ES-I3 (cell line): ENCODE data around the gene ZBTB8A.
"Not testable (repeated sequence)": the region's sequence is repeated elsewhere in the genome, so short reads cannot be mapped to it uniquely, and the experiment has no call there.

Experiments used
- H3K36me3 ChIP-seq: 2 replicates; pipeline ENCODE4 v1.6.1; 2013; ENCODE audit warnings: mild to moderate bottlenecking, low read length, control low read depth, moderate library complexity; ENCODE audit not compliant: insufficient read depth
- H3K4me1 ChIP-seq: 2 replicates; pipeline ENCODE4 v1.6.1; 2013; ENCODE audit warnings: mild to moderate bottlenecking, control low read depth, low read length; ENCODE audit not compliant: insufficient read depth
- H3K9ac ChIP-seq: 2 replicates; pipeline ENCODE4 v1.6.1; 2013; ENCODE audit warnings: low read depth, mild to moderate bottlenecking, low read length, moderate library complexity
- H3K9me3 ChIP-seq: 2 replicates; pipeline ENCODE4 v1.6.1; 2013; ENCODE audit warnings: mild to moderate bottlenecking, low read length, moderate library complexity; ENCODE audit not compliant: control insufficient read depth, insufficient read depth

ZBTB8A gene

DNA sequence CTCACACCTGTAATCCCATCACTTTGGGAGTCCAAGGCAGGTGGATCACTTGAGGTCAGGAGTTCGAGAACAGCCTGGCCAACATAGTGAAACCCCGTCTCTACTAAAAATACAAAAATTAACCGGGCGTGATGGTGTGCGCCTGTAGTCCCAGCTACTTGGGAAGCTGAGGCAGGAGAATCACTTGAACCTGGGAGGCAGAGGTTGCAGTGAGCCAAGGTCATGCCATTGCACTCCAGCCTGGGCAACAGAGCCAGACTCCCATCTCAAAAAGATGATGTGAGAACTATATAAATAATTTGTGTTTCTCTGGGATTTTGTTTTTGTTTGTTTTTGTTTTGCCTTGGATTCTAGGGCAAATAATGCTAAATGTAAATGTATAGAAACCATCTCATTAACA, 17.8 kb downstream of the ZBTB8A start:
- H3K9me3 ChIP-seq, H3K4me1 ChIP-seq, H3K36me3 ChIP-seq, H3K9ac ChIP-seq: not testable (repeated sequence)

DNA sequence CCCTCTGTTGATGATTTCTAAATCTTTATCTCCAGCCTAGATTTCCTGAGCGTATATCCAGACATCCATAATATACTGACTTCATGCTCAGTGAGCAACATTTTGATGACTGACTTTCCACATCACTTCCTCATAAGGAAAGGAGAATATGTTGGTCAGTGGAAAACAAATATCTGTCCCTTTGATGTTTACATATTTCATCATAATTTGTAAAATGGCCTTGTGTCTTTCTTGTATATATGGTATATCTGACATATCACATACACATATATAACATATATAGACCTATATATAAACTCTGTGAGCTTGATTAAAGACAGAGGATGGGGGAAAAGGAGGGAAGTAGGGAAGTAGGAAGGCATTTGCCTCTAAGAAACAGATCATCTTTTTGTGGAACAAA, 18.6 kb downstream of the ZBTB8A start:
- no peaks in the 10 kb centered on the region for H3K4me1 ChIP-seq
- no peaks in the 10 kb centered on the region for H3K9me3 ChIP-seq
- no peaks in the 10 kb centered on the region for H3K36me3 ChIP-seq
- no peak overlapping the region for H3K9ac ChIP-seq

GRCh38 chr1:32568929-32569328, 29.7 kb downstream of the ZBTB8A start:
- H3K9ac ChIP-seq = no peak overlapping the region
- H3K4me1 ChIP-seq = no peaks in the 10 kb centered on the region
- H3K36me3 ChIP-seq = peaks cover 3% of the 10 kb centered on the region; the same call in 1 of the 2 replicates
- H3K9me3 ChIP-seq = no peaks in the 10 kb centered on the region

DNA sequence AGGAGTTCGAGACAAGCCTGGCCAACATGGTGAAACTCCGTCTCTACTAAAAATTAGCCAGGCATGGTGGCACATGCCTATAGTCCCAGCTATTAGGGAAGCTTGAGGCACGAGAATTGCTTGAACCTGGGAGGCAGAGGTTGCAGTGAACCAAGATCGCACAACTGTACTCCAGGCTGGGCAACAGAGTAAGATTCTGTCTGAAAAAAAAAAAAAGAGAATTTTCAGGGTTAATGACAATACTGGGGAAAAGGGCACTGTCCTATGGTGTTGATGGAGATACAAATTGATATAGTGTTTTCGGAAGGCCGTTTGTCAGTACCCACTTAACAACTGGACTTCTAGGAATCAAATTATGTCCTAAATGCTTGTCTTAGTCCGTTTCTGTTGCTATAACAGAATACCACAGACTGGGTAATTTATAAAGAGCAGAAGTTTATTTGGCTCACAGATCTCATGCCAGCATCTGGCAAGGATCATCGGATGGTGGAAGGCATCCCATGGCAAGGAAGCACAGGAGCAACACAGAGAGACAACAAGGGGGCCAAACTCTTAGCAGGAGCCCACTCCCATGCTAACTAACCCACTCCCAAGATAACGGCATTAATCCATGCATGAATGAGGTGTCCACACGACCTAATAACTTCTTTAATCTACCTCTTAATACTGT, 41.3 kb downstream of the ZBTB8A start:
- Histone ChIP-seq H3K4me1 (no peaks in the 10 kb centered on the region), H3K9me3 (no peaks in the 10 kb centered on the region), H3K9ac (no peak overlapping the region), H3K36me3 (no peaks in the 10 kb centered on the region)

GRCh38 chr1:32592943-32593342, 53.7 kb downstream of the ZBTB8A start:
- Histone ChIP-seq H3K4me1 (no peaks in the 10 kb centered on the region), H3K36me3 (no peaks in the 10 kb centered on the region; the same call in 1 of the 2 replicates), H3K9me3 (no peaks in the 10 kb centered on the region), H3K9ac (no peak overlapping the region)

DNA sequence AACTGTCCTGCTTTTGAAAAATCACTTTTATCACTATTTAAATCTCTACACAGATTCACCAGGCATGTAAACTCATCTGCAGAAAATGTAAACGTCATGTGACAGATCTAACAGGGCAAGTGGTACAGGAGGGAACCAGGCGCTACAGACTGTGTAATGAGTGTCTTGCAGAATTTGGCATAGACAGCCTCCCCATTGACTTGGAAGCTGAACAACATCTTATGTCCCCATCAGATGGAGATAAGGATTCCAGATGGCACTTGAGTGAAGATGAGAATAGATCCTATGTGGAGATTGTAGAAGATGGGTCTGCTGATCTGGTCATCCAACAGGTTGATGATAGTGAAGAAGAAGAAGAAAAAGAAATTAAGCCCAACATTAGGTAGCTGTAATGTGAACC, 60.8 kb downstream of the ZBTB8A start:
- Histone ChIP-seq H3K4me1 (no peaks in the 10 kb centered on the region), H3K36me3 (no peaks in the 10 kb centered on the region), H3K9me3 (no peaks in the 10 kb centered on the region), H3K9ac (no peak overlapping the region)

DNA sequence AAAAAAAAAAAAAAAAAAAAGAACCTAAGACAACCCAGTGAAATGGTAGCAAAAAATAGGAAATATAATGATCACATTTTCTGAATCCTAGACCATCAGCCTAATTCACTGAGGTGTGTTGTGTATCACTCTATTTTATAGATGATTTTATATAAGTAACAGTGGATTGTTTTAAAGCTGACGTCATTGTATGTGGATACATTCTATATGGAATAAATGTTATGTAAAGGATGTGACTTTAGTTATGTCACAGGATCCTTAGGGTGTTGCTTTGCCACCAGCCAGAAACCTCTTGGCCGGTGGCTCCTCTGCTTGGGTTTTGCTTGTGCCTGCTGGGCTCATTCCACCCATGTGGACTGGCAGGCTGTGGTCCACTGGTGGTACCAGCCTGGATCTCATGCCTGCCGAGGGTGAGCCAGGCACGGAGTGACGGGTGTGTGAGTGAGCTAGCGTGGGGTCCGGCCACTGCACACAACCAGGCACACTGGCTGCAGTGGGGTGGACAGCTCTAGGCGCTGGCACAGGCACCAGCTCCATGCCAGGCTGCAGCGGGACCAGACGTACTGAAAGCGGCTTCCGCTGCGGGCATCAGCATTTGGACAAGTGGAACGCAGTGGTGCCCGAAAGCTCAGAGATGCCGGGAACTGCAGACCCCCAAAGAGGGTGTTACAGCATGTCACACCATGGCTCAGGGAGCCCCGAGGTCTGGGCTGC, 66.6 kb downstream of the ZBTB8A start:
- H3K9me3 ChIP-seq = no peaks in the 10 kb centered on the region
- no peak overlapping the region for H3K9ac ChIP-seq
- no peaks in the 10 kb centered on the region for H3K36me3 ChIP-seq
- H3K4me1 ChIP-seq = no peaks in the 10 kb centered on the region

DNA sequence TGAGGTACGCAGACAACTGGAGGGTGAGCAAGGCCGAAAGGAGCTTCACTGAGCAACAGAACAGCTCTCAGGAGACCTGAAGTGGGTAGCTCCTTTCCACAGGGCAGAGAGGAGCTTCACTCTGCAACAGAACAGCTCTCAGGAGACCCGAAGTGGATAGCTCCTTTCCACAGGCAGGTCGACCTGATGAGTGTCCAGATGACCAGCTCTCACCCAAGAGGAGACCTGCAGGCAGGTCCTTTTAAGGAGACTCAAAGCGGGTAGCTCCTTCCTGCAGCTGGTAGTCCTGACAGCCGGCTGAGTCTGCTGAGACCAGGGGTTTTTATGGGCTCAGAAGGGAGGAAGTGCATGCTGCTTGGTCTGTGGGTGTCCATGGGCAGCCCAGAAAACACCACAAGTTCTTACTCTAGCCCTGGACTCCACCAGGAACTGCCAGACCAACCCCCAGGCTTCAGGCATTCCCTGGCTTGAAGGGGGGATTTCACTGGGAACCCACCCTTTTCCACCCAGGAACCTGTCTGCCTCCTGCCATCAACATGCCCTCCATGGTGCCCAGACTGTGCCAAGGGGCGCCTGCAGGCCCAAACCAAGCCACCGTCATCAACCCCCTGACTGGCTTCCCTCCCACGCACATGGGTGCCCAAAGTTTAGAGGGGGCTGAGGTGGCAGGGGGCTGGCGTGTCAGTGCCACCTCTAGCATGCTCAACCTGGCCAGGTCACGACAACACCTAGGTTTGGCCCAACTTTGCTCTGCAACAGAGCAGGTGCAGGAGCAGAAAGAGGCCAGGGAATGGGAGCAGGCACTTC, 67.5 kb downstream of the ZBTB8A start:
- Histone ChIP-seq H3K9ac (no peak overlapping the region), H3K36me3 (no peaks in the 10 kb centered on the region), H3K9me3 (no peaks in the 10 kb centered on the region), H3K4me1 (no peaks in the 10 kb centered on the region)

DNA sequence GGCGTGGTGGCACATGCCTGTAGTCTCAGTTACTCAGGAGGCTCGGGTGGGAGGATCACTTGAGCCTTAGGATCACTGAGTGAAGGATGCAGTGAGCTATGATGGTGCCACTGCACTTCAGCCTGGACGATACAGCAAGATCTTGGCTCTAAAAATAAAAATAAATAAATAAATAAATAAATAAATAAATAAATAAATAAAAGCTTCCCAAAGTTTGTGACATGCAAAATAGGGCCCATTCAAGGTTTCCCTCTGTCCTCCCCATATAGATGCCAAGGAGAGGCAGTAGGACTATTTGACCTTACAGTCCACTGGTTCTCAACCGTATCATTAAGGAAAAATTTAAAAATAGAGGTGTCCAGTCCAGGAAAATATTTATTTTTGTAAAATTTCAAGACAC, 70.0 kb downstream of the ZBTB8A start:
- no peaks in the 10 kb centered on the region for H3K9me3 ChIP-seq
- no peaks in the 10 kb centered on the region for H3K36me3 ChIP-seq
- H3K4me1 ChIP-seq = no peaks in the 10 kb centered on the region
- H3K9ac ChIP-seq = no peak overlapping the region

DNA sequence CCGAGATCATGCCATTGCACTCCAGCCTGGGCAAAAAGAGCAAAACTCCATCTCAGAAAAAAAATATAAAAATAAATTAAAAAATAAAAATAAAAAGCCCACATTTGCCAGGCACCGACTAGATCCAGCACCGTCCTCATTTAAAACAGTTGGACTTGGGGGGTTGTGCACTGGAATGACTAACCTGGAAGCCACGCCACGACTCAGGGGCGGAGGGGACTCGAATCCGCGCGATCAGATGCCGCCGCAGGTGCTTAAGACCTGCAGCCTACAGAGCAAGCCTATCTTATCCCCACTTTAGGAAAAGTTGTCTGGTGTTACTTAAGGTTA, 72.6 kb downstream of the ZBTB8A start:
- Histone ChIP-seq H3K4me1 (no peaks in the 10 kb centered on the region), H3K9me3 (no peaks in the 10 kb centered on the region), H3K36me3 (no peaks in the 10 kb centered on the region), H3K9ac (peak overlapping the region; percentile 69)

DNA sequence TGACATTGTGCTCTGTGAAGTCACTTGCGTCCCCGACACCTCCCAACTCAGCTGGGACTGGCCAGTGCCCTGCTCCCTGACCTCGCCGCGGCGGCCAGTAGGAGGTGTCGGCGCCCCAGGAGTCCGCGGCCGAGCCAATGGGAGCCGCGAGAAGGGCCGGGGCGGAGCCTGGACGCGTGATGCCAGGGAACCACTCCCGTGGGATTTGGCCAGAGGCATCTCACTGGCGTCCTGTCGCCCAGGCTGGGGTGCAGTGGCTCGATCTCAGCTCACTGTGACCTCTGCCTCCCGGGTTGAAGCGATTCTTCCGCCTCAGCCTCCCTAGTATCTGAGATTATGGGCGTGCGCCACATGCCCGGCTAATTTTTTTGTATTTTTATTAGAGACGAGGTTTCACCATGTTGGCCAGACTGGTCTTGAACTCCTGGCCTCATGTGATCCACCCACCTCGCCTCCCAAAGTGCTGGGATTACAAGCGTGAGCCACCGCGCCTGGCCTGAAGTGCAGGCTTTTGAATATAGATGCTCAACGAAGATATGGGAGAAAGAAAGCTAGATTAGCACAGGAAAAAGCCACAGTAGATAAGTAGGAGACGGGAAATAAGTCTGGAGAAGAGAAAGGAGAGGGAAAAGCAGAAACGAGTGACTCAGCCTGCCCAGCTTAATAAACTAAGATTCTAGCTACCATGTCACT, 73.1 kb downstream of the ZBTB8A start:
- Histone ChIP-seq H3K4me1 (no peaks in the 10 kb centered on the region), H3K9me3 (no peaks in the 10 kb centered on the region), H3K36me3 (no peaks in the 10 kb centered on the region), H3K9ac (peak overlapping the region; percentile 69)

GRCh38 chr1:32613472-32613871, 74.2 kb downstream of the ZBTB8A start:
- no peaks in the 10 kb centered on the region for H3K9me3 ChIP-seq
- H3K36me3 ChIP-seq = no peaks in the 10 kb centered on the region
- no peak overlapping the region for H3K9ac ChIP-seq
- H3K4me1 ChIP-seq = no peaks in the 10 kb centered on the region

DNA sequence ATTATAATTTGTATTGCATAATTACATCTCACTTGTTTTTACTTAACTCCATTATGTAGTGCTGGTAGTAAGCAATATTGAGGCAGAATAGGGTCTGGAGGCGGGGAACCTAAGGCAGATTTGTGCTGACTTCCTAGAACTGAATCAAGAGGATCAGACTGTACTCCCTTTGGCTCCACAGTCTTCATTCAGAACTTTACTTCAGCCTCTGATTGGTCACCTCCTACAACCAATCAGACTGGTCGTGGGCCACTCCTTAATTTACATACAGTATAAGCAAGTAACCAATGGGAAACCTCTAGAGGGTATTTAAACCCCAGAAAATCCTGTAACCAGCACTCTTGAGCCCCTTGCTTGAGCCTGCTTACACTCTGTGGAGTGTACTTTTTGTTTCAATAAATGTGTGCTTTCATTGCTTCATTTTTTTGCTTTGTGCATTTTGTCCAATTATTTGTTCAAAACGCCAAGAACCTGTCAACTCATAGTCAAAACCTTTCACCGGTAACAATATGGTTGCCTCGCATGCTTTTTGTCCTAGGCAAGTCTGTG, 79.5 kb downstream of the ZBTB8A start:
- no peaks in the 10 kb centered on the region for H3K9me3 ChIP-seq
- H3K9ac ChIP-seq = no peak overlapping the region
- 0 out of 2 replicates have a peak, but pooled peaks cover 7% of the 10 kb centered on the region for H3K36me3 ChIP-seq
- no peaks in the 10 kb centered on the region for H3K4me1 ChIP-seq
